ENCODE results near the gene PROM1. TPM values are rescaled to one million over a fixed set of nuclear protein-coding genes. Genes with fewer than 3 reads are reported as not detected.

PROM1 gene
- polyA plus RNA-seq, 2 donors: 0.37 to 0.47 TPM

Other genes with a start within 250 kb of the PROM1 start
- gene FGFBP1, start 145.3 kb downstream of the PROM1 start, polyA plus RNA-seq: 100 to 1,000 TPM; 178 to 533 TPM
- gene FGFBP2, start 120.8 kb downstream of the PROM1 start, polyA plus RNA-seq: under 1 TPM in 1 of 2 donors, not detected in 1; 0.61 TPM
- gene TAPT1, start 142.4 kb upstream of the PROM1 start, polyA plus RNA-seq: 1 to 10 TPM; 6.6 to 8.3 TPM

Measured in esophagus (tissue), 2 donors.